Lung (tissue), 12 donors: ENCODE measurements around the gene KRTAP9-3. TPM values are rescaled to one million over a fixed set of nuclear protein-coding genes. Genes with fewer than 3 reads are reported as not detected.
A peak's percentile ranks its signal among the peaks of the same experiment; 100 is the strongest.

Experiments used
- ATAC-seq: fragments of 200-7000 bp; cut with Tn5 transposase; one replicate; pipeline ENCODE4 v1.9.1; 2020; ENCODE audit warnings: moderate number of reproducible peaks; ENCODE audit not compliant: insufficient read depth, low FRiP score
- DNase-seq, 3 donors: peaks; one replicate each; pipeline ENCODE4 v3.0.0-alpha.2; 2013 to 2017
- H3K27ac ChIP-seq, 2 donors: one replicate each; pipeline ENCODE4 v1.5.1; 2013; ENCODE audit warnings: mild to moderate bottlenecking in 2 of 2, moderate library complexity in 2 of 2, control low read depth in 1 of 2, inconsistent platforms in 1 of 2, low read depth in 1 of 2, low read length in 1 of 2
- H3K27me3 ChIP-seq, 3 donors: one replicate each; pipeline ENCODE4 v1.5.1; 2013; ENCODE audit warnings: low read length in 2 of 3; ENCODE audit not compliant: control insufficient read depth in 3 of 3, insufficient read depth in 3 of 3
- H3K36me3 ChIP-seq, 4 donors: one replicate each; pipeline ENCODE4 v1.5.1; 2013; ENCODE audit warnings: low read length in 4 of 4, mild to moderate bottlenecking in 1 of 4, moderate library complexity in 1 of 4; ENCODE audit not compliant: control insufficient read depth in 4 of 4, insufficient read depth in 4 of 4
- H3K4me1 ChIP-seq, 5 donors: one replicate each; pipeline ENCODE4 v1.5.1; 2013; ENCODE audit warnings: low read length in 5 of 5, mild to moderate bottlenecking in 2 of 5, moderate library complexity in 1 of 5; ENCODE audit not compliant: control insufficient read depth in 5 of 5, insufficient read depth in 5 of 5
- H3K4me3 ChIP-seq: one replicate; pipeline ENCODE4 v1.5.1; 2013; ENCODE audit warnings: mild to moderate bottlenecking, control low read depth, moderate library complexity
- H3K9ac ChIP-seq, 2 donors: one replicate each; pipeline ENCODE4 v1.5.1; 2013; ENCODE audit warnings: low read length in 2 of 2, control low read depth in 1 of 2; ENCODE audit not compliant: insufficient read depth in 1 of 2
- H3K9me3 ChIP-seq, 4 donors: one replicate each; pipeline ENCODE4 v1.5.1; 2013; ENCODE audit warnings: low read length in 3 of 4, mild to moderate bottlenecking in 1 of 4, moderate library complexity in 1 of 4; ENCODE audit not compliant: control insufficient read depth in 4 of 4, insufficient read depth in 3 of 4
- CTCF ChIP-seq: IDR thresholded peaks from 2 replicates; pipeline ENCODE4 v1.5.1; 2012; ENCODE audit warnings: mild to moderate bottlenecking; ENCODE audit errors: control extremely low read depth, extremely low read depth
- WGBS, 2 donors: extraction: QIAGEN DNeasy Blood & Tissue Kit; methylation state at CpG; one replicate each; pipeline ENCODE4 v1.1.7; 2013; 5-methylcytosine and 5-hydroxymethylcytosine counted together
- polyA plus RNA-seq, 2 donors: library from polyadenylated mRNA; stranded (reverse); fragments of 200-250 nt; gene quantifications; one replicate each; pipeline ENCODE4 v1.2.1, GENCODE V29; 2013
- total RNA-seq, 2 donors: library from RNA; depleted of rRNA in 1 of 2; stranded (reverse); fragments of >200 nt in 1 of 2; gene quantifications; one replicate each; pipeline ENCODE4 v1.2.1, GENCODE V29; 2014 to 2021
- donor health status: control.
- donor health status: control.
- donor health status: Bipolar disorder and iron deficiency.
- donor health status: healthy.
- donor health status: DM: yes; HTN: yes; CAD: no.

KRTAP9-3 gene
- total and polyA plus RNA-seq, 4 donors, result not detected

GRCh38 chr17:41258406-41258805 is 26.2 kb downstream of the KRTAP9-3 start:
- DNase-seq (no peak), ATAC-seq (no peak)
- no peak overlapping the region for H3K27ac ChIP-seq
- H3K27me3 ChIP-seq, result peaks cover 0 to 9% (median 2%) of the 10 kb centered on the region in 3 donors
- H3K9me3 ChIP-seq, result no peaks in the 10 kb centered on the region
- no peaks in the 10 kb centered on the region for H3K4me1 ChIP-seq
- TF ChIP-seq CTCF, result no peak
- no peak overlapping the region for H3K4me3 ChIP-seq
- no peak overlapping the region for H3K9ac ChIP-seq
- no peaks in the 10 kb centered on the region for H3K36me3 ChIP-seq

- Histone ChIP-seq H3K9me3 (no peaks in the 10 kb centered on the region), H3K27ac (no peak overlapping the region), H3K4me3 (no peak overlapping the region), H3K9ac (no peak overlapping the region), H3K27me3 (peaks cover 0 to 5% (median 0%) of the 10 kb centered on the region in 3 donors), H3K4me1 (no peaks in the 10 kb centered on the region), H3K36me3 (no peaks in the 10 kb centered on the region)
- DNase-seq, result no peak
- TF ChIP-seq CTCF, result no peak
- WGBS, 2 donors, result 70 to 88% methylated on average over 2 of the region's 2 CpGs
- ATAC-seq, result no peak
Observed at GRCh38 chr17:41263212-41263611, 31.0 kb downstream of the KRTAP9-3 start.

- ATAC-seq (no peak), DNase-seq (peak in 1 of 3 donors; percentile 7)
- H3K27ac ChIP-seq, result no peak overlapping the region
- 61 to 81% methylated on average over 3 of the region's 3 CpGs for WGBS, 2 donors
- H3K4me1 ChIP-seq, result no peaks in the 10 kb centered on the region
- no peak overlapping the region for H3K9ac ChIP-seq
- H3K27me3 ChIP-seq, result peaks cover 0 to 4% (median 0%) of the 10 kb centered on the region in 3 donors
- H3K4me3 ChIP-seq, result no peak overlapping the region
- no peaks in the 10 kb centered on the region for H3K36me3 ChIP-seq
- no peak for TF ChIP-seq CTCF
- no peaks in the 10 kb centered on the region for H3K9me3 ChIP-seq
Observed at GRCh38 chr17:41264599-41264998, 32.4 kb downstream of the KRTAP9-3 start.

- no peak for ATAC-seq
- Histone ChIP-seq H3K9me3 (no peaks in the 10 kb centered on the region), H3K9ac (no peak within 1 kb of the TSS), H3K4me3 (no peak within 1 kb of the TSS), H3K27me3 (peaks cover 0 to 4% (median 0%) of the 10 kb centered on the region in 3 donors), H3K36me3 (no peaks in the 10 kb centered on the region), H3K27ac (no peak within 1 kb of the TSS), H3K4me1 (no peaks in the 10 kb centered on the region)
- DNase-seq, result no peak
- 34% methylated on average over 2 of the region's 2 CpGs for whole genome bisulfite sequencing, 2 donors
- no peak for TF ChIP-seq CTCF
Observed at GRCh38 chr17:41265078-41265477, 32.8 kb downstream of the KRTAP9-3 start, which contains the start of gene KRTAP9-6. TSS of gene KRTAP9-6 (plus strand) at chr17:41265378. CDS start at chr17:41265378, 0 bp downstream.
